ENCODE measurements around the gene ALG2. TPM values are rescaled to one million over a fixed set of nuclear protein-coding genes. Genes with fewer than 3 reads are reported as not detected.

Gene ALG2, protein sequence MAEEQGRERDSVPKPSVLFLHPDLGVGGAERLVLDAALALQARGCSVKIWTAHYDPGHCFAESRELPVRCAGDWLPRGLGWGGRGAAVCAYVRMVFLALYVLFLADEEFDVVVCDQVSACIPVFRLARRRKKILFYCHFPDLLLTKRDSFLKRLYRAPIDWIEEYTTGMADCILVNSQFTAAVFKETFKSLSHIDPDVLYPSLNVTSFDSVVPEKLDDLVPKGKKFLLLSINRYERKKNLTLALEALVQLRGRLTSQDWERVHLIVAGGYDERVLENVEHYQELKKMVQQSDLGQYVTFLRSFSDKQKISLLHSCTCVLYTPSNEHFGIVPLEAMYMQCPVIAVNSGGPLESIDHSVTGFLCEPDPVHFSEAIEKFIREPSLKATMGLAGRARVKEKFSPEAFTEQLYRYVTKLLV
- 32.6 and 47.5 TPM in 2 replicates for total RNA-seq

DNA sequence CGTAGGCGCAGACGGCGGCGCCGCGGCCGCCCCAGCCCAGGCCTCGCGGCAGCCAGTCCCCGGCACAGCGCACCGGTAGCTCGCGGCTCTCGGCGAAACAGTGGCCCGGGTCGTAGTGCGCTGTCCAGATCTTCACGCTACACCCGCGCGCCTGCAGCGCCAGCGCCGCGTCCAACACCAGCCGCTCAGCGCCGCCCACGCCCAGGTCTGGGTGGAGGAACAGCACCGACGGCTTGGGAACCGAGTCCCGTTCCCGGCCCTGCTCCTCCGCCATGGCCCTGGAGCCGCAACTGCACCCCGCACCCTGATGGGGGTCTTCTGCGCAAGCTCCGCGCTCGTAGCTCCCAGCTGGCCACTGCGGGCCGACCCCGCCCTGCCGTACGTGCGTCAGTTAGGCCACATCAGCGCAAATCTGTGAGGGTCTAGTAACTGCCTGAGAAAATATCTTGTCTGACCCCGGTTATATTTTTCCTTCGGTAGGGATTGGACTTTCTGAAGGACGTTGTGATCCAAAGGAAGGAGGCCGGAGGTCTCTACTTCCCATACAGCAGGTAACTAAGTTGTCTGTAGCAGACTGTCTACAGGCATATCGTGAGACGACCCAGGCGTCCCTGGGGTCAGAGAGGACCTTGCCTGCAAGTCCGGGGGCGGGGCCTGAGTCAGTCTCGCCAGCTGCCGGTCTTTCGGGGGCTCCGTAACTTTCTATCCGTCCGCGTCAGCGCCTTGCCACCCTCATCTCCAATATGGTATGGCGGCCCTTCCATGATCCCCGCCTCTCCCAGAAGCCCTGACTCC, at the start of gene ALG2, which contains the start of gene SEC61B:
Gene ALG2 (minus strand): TSS at position 322 of the 795 bp plus-strand sequence. CDS start 48 bp downstream, at position 274.
Gene SEC61B (plus strand): TSS at position 662 of the 795 bp plus-strand sequence. CDS start 82 bp downstream, at position 744.
- peak; percentile 92 to 97 for DNase-seq (ENCODE audit: low read depth in 2 of 2)

GRCh38 chr9:99270491-99270890, 48.7 kb upstream of the ALG2 start:
- DNase-seq (ENCODE audit: low read depth in 2 of 2), result no peak

GRCh38 chr9:99269416-99269815, 47.7 kb upstream of the ALG2 start:
- DNase-seq (ENCODE audit: low read depth in 2 of 2), result peak in 1 of 2 donors; percentile 55

GRCh38 chr9:99266255-99267023, 44.7 kb upstream of the ALG2 start:
- DNase-seq (ENCODE audit: low read depth in 2 of 2), result peak; percentile 23 to 70

GRCh38 chr9:99265691-99266090, 43.9 kb upstream of the ALG2 start:
- no peak for DNase-seq (ENCODE audit: low read depth in 2 of 2)

DNA sequence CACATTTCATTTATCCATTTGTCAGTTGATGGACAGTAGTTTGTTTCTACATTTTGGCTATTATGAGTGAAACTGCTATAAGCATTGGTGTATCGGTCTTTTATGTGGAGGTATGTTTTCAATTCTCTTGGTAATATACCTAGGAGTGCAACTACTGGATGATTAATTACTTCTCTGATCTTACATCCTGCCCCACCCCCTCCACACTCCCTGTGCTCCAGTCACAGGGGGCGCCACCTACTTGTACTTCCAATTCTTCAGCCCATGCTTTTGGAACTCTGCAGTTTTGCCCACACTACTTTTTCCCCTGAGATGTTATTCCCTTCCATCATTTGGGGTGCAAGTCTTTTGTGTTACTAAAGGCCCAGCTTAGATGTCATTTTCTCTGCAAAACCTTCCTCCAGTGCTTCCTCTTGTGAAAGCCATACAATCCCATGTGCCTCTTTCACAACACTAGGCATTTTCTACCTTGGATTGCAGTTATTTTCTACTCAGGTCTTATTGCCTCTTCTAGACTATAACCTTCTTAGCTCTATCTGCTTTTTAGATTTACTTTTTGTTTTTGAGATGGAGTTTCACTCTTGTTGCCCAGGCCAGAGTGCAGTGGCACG, 42.4 kb upstream of the ALG2 start:
- DNase-seq (ENCODE audit: low read depth in 2 of 2), result peak in 1 of 2 donors; percentile 29

GRCh38 chr9:99262949-99263418, 41.2 kb upstream of the ALG2 start:
- no peak for DNase-seq (ENCODE audit: low read depth in 2 of 2)

DNA sequence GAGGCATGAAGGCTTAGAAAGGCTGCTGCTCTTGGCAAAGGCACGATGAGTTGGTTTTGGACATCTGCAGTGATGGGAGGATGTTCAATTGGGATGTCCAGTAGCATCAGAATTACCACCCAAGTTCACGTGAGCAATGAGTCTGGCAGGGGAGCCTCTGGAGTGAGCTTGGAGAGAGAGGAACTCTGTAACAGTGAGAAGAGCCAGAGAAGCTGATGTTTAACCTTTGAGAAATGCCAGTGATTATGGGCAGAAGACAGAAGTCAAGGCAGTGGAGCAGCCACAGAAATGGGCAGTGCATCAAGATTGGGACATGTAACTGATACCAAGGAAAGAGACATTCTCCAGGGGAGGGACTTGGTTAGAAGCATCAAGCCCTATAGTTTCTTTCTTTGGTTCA, 40.2 kb upstream of the ALG2 start:
- DNase-seq (ENCODE audit: low read depth in 2 of 2), result no peak

GRCh38 chr9:99259231-99259918, 37.6 kb upstream of the ALG2 start:
- DNase-seq (ENCODE audit: low read depth in 2 of 2), result peak; percentile 63 to 73

DNA sequence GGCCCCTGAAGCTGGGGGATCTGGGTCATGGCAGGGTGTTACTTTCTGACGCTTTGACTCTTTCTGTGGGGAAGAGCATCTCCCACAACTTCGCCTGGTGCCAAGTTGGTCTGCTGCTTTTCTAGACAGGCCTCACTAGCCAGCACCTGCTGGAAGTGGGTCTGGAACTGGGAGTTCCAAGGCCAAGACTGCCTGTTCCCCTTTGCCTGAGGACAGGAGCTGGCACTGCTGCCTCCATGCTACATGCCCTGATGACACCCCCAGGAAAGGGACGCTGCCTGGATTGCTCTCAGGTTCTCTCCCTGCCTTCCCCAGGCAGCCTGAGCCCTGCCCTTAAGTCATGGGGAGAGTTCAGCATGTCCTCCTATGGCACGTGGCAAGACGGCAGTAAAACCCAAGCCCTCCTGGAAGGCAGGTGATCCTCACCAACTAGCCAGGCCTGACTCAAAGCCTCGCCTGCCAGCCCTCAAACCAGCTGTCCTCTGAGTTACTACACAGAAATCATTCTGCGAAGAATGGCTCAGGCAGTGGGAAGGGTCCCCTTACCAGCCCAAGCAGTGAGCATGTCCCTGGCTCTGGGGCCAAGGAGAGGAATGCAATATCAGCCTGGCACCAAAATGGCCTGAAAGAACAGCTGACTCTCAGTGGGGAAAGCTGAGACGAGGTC, 36.1 kb upstream of the ALG2 start:
- DNase-seq (ENCODE audit: low read depth in 2 of 2), result no peak

- DNase-seq (ENCODE audit: low read depth in 2 of 2), result no peak
Observed at GRCh38 chr9:99255651-99256050, 33.9 kb upstream of the ALG2 start.

- no peak for DNase-seq (ENCODE audit: low read depth in 2 of 2)
Observed at GRCh38 chr9:99253772-99254431, 32.2 kb upstream of the ALG2 start.

DNA sequence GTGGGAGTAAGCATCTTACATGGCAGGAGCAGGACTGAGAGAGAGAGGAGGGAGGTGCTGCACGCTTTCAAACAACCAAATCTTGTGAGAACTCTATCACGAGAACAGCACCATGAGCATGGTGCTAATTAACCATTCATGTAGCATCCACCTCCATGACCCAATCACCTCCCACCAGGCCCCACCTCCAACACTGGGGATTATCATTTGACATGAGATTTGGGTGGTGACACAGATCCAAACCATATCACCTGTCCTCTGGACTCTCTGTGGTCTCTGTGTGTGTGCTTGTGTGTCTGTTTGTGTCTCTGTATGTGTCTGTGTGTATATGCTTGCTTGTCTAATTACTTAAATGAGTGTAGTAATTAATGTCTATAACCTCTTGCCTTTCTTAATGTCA, 31.4 kb upstream of the ALG2 start:
- DNase-seq (ENCODE audit: low read depth in 2 of 2), result no peak

- DNase-seq (ENCODE audit: low read depth in 2 of 2), result no peak
Observed at GRCh38 chr9:99251157-99251556, 29.4 kb upstream of the ALG2 start.

DNA sequence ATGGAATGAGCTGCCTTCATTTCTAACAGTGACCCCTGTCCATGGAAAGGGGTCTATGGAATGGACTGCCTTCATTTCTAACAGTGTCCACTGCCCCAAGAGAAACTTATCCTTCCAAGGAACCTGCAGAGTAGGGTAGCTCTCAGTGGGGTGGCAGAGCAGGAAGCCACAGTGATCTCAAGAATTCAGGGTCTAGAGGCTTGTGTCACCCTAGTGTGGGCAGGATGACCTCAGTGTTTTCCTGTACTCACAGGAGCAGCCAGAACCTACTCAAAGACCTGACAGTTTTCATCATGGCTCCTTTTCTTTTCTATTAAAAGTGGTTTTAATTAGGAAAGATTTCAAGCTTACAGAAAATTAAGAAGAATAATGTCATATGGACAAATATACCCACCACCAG, 27.9 kb upstream of the ALG2 start:
- no peak for DNase-seq (ENCODE audit: low read depth in 2 of 2)

- DNase-seq (ENCODE audit: low read depth in 2 of 2), result no peak
Observed at GRCh38 chr9:99244344-99245260, 22.9 kb upstream of the ALG2 start.

DNA sequence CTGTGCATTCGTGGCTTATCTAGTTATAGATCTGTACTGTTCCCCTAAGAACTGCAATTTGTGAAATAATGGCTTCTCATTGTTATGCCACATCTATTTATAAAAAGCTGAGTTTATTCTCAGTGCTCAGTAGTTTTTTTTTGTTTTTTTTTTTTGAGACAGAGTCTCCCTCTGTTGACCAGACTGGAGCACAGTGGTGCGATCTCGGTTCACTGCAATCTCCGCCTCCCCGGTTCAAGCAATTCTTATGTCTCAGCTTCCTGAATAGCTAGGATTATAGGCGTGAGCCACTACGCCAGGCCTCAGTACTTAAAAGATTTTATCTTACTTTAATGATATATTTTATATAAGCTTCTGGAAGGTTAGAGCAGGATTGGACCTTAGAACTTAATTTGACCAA, 19.4 kb upstream of the ALG2 start:
- DNase-seq (ENCODE audit: low read depth in 2 of 2), result peak in 1 of 2 donors; percentile 45

DNA sequence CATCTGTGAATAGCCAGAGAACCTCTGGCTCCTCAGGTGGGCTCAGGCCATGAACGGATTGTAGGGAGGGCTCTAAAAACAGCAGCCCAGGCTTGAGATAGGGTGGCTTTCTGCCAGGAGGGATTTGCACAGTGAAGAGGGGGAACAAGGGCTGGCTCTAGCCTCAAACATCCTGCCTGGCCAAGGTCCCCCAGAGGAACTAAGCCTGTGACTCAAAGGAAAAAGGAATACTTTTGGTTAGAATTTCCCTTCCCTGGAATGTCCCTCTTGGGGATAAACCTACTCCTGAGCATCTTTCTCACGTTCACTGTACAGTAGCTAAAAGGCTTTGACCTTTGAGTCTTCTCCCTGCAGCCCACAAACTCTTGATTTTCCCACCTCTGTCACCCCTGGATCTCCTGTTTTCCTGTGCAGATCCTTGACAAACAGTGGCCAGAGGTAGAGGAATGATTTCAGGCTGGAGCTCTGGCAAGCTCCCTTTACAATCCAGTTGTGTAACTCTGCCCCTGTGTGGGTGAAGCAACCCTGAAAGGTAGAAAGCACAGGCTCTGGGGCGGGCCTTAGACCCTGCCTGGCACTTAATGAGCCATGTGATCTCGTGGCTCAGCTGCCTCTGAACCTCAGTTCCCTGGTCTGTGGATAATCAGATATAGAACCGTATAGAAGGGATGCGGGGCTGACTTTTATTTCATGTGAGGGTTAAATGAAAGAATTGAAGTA, 17.8 kb upstream of the ALG2 start:
- no peak for DNase-seq (ENCODE audit: low read depth in 2 of 2)

Measured in dermis microvascular lymphatic vessel endothelial cell (primary cell).